ENCODE measurements around the gene FOXQ1. TPM values are rescaled to one million over a fixed set of nuclear protein-coding genes. Genes with fewer than 3 reads are reported as not detected.

The FOXQ1 gene
- total RNA-seq, 1 donor from 2014 or later: 12.3 TPM

DNA sequence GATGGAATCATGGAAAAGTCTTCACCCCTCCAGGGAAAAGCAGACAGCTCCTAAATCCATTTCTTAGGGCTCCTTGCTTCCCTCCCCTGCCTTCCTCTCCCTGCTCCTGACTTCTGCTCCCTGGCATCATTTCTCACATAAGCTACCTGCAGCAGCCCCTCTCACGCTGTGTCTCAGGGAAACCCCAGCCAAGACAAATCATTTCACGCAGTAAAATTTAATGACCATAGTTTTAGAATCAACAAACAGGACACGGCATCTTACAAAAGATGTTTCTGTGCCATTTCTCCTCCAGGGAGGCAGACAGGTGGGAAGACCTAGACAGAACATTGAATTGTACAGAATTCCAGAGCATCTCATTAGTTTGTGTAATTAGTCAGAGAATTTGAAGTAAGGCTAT, 16.5 kb upstream of the FOXQ1 start:
- no peak overlapping the region for H3K4me3 ChIP-seq
- no peaks in the 10 kb centered on the region for H3K27me3 ChIP-seq
- no peaks in the 10 kb centered on the region for H3K9me3 ChIP-seq
- no peak overlapping the region for H3K27ac ChIP-seq
- TF ChIP-seq, protein P1, sequence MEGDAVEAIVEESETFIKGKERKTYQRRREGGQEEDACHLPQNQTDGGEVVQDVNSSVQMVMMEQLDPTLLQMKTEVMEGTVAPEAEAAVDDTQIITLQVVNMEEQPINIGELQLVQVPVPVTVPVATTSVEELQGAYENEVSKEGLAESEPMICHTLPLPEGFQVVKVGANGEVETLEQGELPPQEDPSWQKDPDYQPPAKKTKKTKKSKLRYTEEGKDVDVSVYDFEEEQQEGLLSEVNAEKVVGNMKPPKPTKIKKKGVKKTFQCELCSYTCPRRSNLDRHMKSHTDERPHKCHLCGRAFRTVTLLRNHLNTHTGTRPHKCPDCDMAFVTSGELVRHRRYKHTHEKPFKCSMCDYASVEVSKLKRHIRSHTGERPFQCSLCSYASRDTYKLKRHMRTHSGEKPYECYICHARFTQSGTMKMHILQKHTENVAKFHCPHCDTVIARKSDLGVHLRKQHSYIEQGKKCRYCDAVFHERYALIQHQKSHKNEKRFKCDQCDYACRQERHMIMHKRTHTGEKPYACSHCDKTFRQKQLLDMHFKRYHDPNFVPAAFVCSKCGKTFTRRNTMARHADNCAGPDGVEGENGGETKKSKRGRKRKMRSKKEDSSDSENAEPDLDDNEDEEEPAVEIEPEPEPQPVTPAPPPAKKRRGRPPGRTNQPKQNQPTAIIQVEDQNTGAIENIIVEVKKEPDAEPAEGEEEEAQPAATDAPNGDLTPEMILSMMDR (IDR thresholded peaks at IDR 0.05): no peak
- H3K36me3 ChIP-seq: no peaks in the 10 kb centered on the region
- DNase-seq: no peak
- intact Hi-C loops (cut with DNase I): no loop called here
- no peak for ATAC-seq
- H3K4me1 ChIP-seq: no peaks in the 10 kb centered on the region

DNA sequence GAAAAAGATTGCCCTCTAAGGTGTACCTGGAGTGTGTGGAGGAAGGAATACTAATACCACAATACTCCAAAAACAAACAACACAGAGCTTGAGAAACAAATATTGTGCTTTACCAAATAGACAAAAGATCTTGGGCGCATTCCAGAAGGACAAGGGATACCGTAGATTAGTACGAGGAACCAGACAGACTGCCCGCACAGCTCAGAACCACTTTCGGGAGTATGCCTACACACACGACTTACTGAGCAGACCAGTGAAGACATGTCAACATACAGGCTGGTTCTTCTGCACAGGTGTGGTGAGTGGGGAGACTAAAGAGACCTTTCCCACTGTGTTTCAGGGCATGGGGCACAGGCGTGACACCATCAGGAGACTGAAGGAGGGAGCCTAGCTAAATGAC, 15.8 kb upstream of the FOXQ1 start:
- intact Hi-C loops (cut with DNase I): no loop called here
- Histone ChIP-seq H3K27ac (no peak overlapping the region), H3K4me1 (no peaks in the 10 kb centered on the region), H3K27me3 (no peaks in the 10 kb centered on the region), H3K9me3 (no peaks in the 10 kb centered on the region), H3K4me3 (no peak overlapping the region), H3K36me3 (no peaks in the 10 kb centered on the region)
- TF ChIP-seq, protein P1 (IDR thresholded peaks at IDR 0.05): no peak
- DNase-seq (no peak), ATAC-seq (peak; percentile 72)

DNA sequence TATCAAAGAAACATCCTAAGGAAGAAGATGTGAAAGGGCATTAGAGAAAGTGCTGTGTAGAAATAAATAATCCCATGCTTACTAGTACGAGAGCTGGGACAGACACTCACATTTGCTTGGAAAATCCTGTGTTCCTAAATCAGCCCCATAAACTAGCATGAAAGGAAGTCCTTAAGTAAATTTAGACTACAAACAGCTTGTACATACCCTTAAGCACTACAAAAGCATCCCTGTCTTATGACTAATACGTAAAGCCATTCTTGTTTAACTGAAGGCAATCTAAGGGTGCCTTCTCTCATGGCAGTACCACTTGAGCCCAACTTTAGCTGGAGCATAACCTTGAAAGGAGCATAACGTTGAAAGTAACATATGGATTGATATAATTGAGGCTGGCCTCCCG, 15.4 kb upstream of the FOXQ1 start:
- no peaks in the 10 kb centered on the region for H3K9me3 ChIP-seq
- ATAC-seq: peak; percentile 40
- intact Hi-C loops (cut with DNase I): no loop called here
- no peak for DNase-seq
- H3K36me3 ChIP-seq: no peaks in the 10 kb centered on the region
- H3K4me3 ChIP-seq: no peak overlapping the region
- no peak overlapping the region for H3K27ac ChIP-seq
- H3K27me3 ChIP-seq: no peaks in the 10 kb centered on the region
- TF ChIP-seq, protein P1 (IDR thresholded peaks at IDR 0.05): no peak
- H3K4me1 ChIP-seq: no peaks in the 10 kb centered on the region

DNA sequence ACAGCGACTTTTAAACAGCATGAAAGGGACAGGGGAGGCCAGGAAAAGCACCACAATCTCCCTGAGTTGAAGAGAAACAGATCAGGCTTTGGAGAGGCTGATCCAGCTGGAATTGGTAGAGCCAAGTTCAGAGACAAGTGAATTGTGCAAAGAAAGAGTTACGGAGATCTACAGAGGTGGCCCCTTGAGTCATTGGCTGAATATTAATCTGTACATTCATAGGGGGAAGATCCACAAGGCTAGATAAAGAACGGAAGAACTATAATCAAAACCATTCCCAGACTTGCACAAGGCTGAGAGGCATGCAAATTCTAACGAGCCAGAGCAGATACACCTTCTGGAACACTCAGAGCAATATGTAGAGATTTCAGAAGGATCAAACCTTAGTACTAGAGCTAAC, 14.2 kb upstream of the FOXQ1 start:
- Histone ChIP-seq H3K4me1 (no peaks in the 10 kb centered on the region), H3K4me3 (no peak overlapping the region), H3K27ac (no peak overlapping the region), H3K36me3 (no peaks in the 10 kb centered on the region), H3K27me3 (no peaks in the 10 kb centered on the region), H3K9me3 (no peaks in the 10 kb centered on the region)
- intact Hi-C loops (cut with DNase I): no loop called here
- DNase-seq (no peak), ATAC-seq (no peak)
- TF ChIP-seq, protein P1 (IDR thresholded peaks at IDR 0.05): no peak

DNA sequence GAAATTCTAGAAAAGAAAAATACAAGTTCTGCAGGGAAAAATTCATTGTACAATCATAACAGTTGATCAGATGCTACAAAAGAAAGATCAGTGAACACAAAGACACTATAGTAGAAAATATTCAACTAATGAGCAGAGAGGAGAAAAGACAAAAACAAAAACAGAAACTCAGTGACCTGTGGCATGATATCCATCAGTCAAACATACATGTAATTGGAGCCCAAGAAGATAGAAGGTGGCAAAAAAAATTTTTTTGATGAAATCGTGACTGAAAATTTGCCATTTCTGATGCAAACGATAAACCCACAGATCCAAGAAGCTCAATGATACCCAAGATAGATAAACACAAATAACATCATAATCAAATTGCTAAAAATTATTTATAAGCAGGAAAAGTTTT, 13.1 kb upstream of the FOXQ1 start:
- DNase-seq (no peak), ATAC-seq (no peak)
- no peaks in the 10 kb centered on the region for H3K27me3 ChIP-seq
- intact Hi-C loops (cut with DNase I): no loop called here
- H3K27ac ChIP-seq: no peak overlapping the region
- H3K36me3 ChIP-seq: no peaks in the 10 kb centered on the region
- no peaks in the 10 kb centered on the region for H3K4me1 ChIP-seq
- H3K9me3 ChIP-seq: no peaks in the 10 kb centered on the region
- TF ChIP-seq, protein P1 (IDR thresholded peaks at IDR 0.05): no peak
- H3K4me3 ChIP-seq: no peak overlapping the region

DNA sequence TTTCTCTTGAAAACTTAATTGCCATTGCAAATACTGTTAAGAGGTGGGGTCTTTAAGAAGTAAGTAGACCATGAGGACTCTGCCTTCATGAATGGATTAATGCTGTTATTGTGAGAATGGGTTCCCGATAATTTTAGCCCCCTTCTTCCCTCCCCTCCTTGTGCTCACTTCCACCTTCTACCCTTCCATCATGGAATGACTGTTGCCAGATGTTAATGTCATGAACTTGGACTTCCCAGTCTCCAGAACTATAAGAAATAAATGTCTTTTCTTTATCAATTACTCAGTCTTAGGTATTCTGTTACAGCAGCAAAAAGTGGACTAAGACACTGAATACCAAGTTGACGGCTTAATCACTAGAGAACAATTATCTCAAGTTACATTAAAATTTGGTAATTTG, 5.8 kb upstream of the FOXQ1 start:
- intact Hi-C loops (cut with DNase I): no loop called here

More for the DNA sequence above, 5.8 kb upstream of the FOXQ1 start:
- Histone ChIP-seq H3K36me3 (no peaks in the 10 kb centered on the region), H3K4me3 (no peak overlapping the region), H3K27ac (no peak overlapping the region), H3K4me1 (no peaks in the 10 kb centered on the region), H3K27me3 (peaks cover 5% of the 10 kb centered on the region), H3K9me3 (no peaks in the 10 kb centered on the region)
- DNase-seq: no peak
- TF ChIP-seq, protein P1 (IDR thresholded peaks at IDR 0.05): no peak
- ATAC-seq: no peak

Data from upper lobe of right lung (tissue), 1 donor.